Effector memory CD4-positive, alpha-beta T cell (primary cell): Measurements from ENCODE around the gene TSPAN4.

Experiments
- DNase-seq, 3 donors: peaks; one replicate each; pipeline ENCODE4 v3.0.0-alpha.2; 2020
- H3K27ac ChIP-seq: 2 replicates; pipeline ENCODE4 v1.7.0; 2013; ENCODE audit warnings: mild to moderate bottlenecking, low read length, moderate library complexity; ENCODE audit not compliant: insufficient read depth, poor library complexity, severe bottlenecking
- H3K27me3 ChIP-seq: replicated peaks from 2 replicates; pipeline ENCODE4 v1.7.0; 2013; ENCODE audit warnings: mild to moderate bottlenecking, low read length; ENCODE audit not compliant: insufficient read depth, control insufficient read depth, poor library complexity, severe bottlenecking
- H3K36me3 ChIP-seq: 2 replicates; pipeline ENCODE4 v1.7.0; 2013; ENCODE audit warnings: mild to moderate bottlenecking, low read length, moderate library complexity; ENCODE audit not compliant: control insufficient read depth, insufficient read depth
- H3K4me1 ChIP-seq: 2 replicates; pipeline ENCODE4 v1.7.0; 2013; ENCODE audit warnings: low read length, mild to moderate bottlenecking; ENCODE audit not compliant: control insufficient read depth, insufficient read depth, poor library complexity, severe bottlenecking
- H3K4me3 ChIP-seq: 2 replicates; pipeline ENCODE4 v1.7.0; 2013; ENCODE audit warnings: low read length, low read depth, mild to moderate bottlenecking; ENCODE audit not compliant: insufficient read depth, poor library complexity, severe bottlenecking
- H3K9me3 ChIP-seq: 2 replicates; pipeline ENCODE4 v1.7.0; 2013; ENCODE audit warnings: mild to moderate bottlenecking, low read length, moderate library complexity; ENCODE audit not compliant: control insufficient read depth

Gene TSPAN4

GRCh38 chr11:844693-845644, 2.3 kb downstream of the TSPAN4 start:
- Histone ChIP-seq H3K27ac (no peak overlapping the region), H3K4me3 (no peak overlapping the region), H3K9me3 (no peaks in the 10 kb centered on the region), H3K4me1 (peaks cover 31% of the 10 kb centered on the region), H3K27me3 (peaks cover 13% of the 10 kb centered on the region), H3K36me3 (peaks cover under 1% of the 10 kb centered on the region)
- DNase-seq: no peak

DNA sequence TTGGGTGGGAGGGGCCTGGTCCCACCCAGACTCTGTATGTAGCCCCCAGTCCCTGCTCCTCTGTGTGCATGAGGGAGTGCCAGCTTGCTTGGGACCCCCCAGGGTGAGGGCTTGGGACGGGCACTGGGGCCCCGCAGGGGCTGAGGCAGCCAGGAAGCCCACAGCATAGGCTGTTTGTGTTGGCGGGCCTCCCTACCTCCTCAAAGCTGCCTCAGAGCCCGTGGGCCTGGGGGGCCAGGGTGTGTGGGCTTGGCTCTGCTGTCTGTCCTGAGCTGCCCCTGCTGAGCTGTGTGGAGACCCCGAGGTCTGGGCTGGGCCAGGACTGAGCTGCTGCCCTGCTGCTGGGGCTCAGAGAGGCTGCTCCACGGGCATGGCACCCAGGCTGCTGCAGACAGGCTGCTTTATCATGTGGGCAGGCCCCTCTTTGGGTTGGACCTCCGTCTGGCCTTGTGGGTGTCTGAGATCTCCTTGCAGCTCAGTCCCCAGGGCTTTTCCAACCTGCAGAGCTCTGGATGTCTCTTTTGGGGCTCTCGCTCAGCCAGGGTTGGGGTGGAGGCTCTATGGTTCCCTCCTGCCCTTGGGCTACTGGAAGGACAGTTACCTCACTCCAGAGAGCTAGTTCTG, 3.3 kb downstream of the TSPAN4 start:
- H3K4me3 ChIP-seq: no peak overlapping the region
- H3K4me1 ChIP-seq: peaks cover 29% of the 10 kb centered on the region
- H3K27ac ChIP-seq: no peak overlapping the region
- no peaks in the 10 kb centered on the region for H3K9me3 ChIP-seq
- no peak for DNase-seq
- no peaks in the 10 kb centered on the region for H3K36me3 ChIP-seq
- H3K27me3 ChIP-seq: peaks cover 21% of the 10 kb centered on the region

DNA sequence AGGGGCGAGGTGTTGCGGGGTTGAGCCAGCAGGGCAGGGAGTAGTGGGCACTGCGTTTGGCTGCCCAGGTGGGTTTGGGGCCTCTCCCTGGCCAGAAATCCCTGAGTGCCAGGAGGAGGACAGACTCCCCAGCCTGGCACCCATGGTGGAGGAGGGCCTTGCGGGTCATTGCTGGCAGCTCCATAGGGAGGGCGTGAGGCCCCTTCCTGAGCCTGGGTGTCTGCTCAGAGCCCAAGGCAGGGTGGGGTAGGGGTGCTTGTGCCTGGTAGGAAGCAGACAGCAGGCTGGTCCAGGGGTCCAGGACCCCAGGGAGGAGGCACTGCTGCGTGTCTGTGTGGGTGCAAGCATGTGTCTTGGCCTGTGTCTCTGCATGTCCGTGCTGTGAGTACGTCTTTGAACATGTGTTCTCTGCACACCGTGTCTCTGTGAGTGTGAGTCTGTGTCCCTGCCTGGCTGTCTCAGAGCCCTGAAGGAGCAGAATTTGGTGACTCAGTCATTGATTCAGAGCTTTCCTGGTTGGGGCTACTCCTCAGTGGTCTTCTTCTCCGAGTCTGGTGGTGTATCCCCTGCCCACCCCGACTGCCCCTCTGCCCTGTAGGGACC, 3.9 kb downstream of the TSPAN4 start:
- H3K9me3 ChIP-seq: no peaks in the 10 kb centered on the region
- H3K4me3 ChIP-seq: no peak overlapping the region
- peaks cover 23% of the 10 kb centered on the region for H3K4me1 ChIP-seq
- no peak overlapping the region for H3K27ac ChIP-seq
- no peaks in the 10 kb centered on the region for H3K36me3 ChIP-seq
- H3K27me3 ChIP-seq: peaks cover 21% of the 10 kb centered on the region
- no peak for DNase-seq

GRCh38 chr11:847876-848275, 5.2 kb downstream of the TSPAN4 start:
- Histone ChIP-seq H3K4me3 (no peak overlapping the region), H3K4me1 (peaks cover 23% of the 10 kb centered on the region), H3K27ac (no peak overlapping the region), H3K9me3 (no peaks in the 10 kb centered on the region), H3K36me3 (no peaks in the 10 kb centered on the region), H3K27me3 (peaks cover 21% of the 10 kb centered on the region)
- no peak for DNase-seq

- no peak overlapping the region for H3K27ac ChIP-seq
- DNase-seq: peak; percentile 36 to 47 (median 46)
- no peaks in the 10 kb centered on the region for H3K9me3 ChIP-seq
- no peaks in the 10 kb centered on the region for H3K36me3 ChIP-seq
- H3K4me3 ChIP-seq: peak overlapping the region; percentile 40
- H3K4me1 ChIP-seq: peaks cover 18% of the 10 kb centered on the region
- peaks cover 21% of the 10 kb centered on the region for H3K27me3 ChIP-seq
Measured at GRCh38 chr11:848380-848931, 5.8 kb downstream of the TSPAN4 start.

DNA sequence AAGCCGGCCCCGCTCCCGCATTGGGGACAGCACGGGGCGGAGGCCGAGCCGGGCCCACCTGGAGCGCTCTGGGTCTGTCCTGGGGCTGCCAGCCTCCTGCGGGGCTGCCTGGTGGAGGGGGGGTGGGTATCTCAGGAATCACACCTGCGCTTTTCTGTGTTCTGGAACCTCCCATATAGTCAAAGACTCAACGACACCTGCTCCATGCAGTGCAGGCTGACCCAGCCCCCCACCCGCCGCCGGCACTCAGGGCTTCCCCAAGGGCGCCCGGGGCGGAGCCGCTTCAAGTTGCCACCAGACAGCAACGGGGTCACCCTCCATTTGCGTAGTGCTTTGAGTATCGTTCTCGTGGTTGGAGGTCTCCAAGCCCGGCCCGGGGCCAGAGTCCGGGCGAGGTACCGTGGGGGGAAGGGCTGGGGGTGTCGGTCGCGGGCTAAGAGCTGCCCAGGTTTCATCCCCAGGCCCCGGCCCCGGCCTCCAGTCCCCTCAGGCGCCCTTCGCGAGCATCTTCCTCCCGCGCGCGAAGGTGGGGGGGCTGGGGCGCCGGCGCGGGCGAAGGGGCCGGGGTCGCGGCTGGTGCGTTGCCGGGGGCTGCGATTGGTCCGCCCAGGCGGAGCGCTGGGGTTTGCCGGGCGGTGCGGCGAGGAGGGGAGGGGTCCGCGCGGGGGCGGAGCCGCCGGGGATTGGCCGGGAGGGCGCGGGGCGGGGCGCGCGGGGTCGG, 6.6 kb downstream of the TSPAN4 start:
- no peaks in the 10 kb centered on the region for H3K36me3 ChIP-seq
- peak overlapping the region; percentile 40 for H3K4me3 ChIP-seq
- DNase-seq: peak in 1 of 3 donors; percentile 31
- no peaks in the 10 kb centered on the region for H3K9me3 ChIP-seq
- peaks cover 12% of the 10 kb centered on the region for H3K4me1 ChIP-seq
- no peak overlapping the region for H3K27ac ChIP-seq
- H3K27me3 ChIP-seq: peaks cover 21% of the 10 kb centered on the region

- H3K9me3 ChIP-seq: no peaks in the 10 kb centered on the region
- DNase-seq: no peak
- H3K4me1 ChIP-seq: peaks cover 12% of the 10 kb centered on the region
- H3K4me3 ChIP-seq: peak overlapping the region; percentile 32
- peaks cover 21% of the 10 kb centered on the region for H3K27me3 ChIP-seq
- no peaks in the 10 kb centered on the region for H3K36me3 ChIP-seq
- no peak overlapping the region for H3K27ac ChIP-seq
Measured at GRCh38 chr11:849951-850774, 7.5 kb downstream of the TSPAN4 start.

DNA sequence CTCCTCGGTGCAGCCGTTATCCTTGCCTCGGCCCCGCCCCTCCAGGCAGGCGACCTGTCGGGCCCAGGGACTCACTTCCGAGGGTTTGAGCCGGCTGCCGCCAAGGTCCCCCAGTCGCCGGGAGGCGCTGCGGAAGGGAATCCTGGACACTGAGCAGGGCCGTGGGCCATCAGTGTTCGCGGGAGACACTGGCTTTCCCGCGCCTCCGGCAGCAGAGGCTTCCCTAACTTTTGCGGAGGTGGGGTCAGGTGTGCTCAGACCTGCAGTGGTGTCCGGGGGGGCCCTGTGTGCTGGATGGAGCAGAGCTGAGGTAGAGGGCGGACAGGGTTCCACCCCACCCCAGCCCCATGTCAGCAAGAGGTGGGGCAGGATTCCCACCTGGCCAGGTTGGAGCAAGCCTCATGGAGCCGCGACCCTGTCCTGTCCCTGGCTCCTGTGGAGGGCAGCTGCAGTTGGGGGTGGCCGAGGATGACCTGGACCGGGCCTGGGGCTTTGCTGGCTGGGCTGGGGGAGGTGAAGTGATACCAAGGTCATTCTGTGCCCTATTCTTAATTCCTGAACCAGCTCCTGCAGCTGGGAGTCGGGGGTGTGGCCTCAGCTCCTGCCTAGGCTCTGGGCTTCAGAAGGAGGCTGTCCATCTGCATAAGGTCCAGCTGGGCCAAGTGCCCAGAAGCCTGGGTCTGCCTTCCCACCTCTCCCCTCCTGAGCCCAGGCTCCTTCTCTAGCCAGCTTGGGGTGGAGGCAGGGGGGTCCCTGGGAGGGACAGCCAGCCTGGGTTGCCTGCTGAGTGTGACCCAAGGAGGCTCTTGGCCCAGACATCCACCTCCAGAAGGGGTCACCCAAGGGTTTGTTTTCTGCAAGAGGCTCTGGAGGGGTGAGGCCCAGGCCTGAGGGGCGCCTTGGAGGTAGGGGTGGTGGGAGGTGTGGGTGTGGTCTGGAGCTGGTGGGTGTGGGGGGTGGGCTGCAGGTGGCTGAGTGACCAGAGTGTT, 8.4 kb downstream of the TSPAN4 start:
- no peak overlapping the region for H3K4me3 ChIP-seq
- no peaks in the 10 kb centered on the region for H3K9me3 ChIP-seq
- no peaks in the 10 kb centered on the region for H3K36me3 ChIP-seq
- H3K27me3 ChIP-seq: peaks cover 21% of the 10 kb centered on the region
- peaks cover 12% of the 10 kb centered on the region for H3K4me1 ChIP-seq
- DNase-seq: no peak
- no peak overlapping the region for H3K27ac ChIP-seq
